ENCODE data around the gene MYOZ3. TPM values are rescaled to one million over a fixed set of nuclear protein-coding genes. Genes with fewer than 3 reads are reported as not detected.

The MYOZ3 gene
- total RNA-seq, 1 experiment from 2014 or later: not detected

GRCh38 chr5:150618163-150618562 lies 42.9 kb upstream of the MYOZ3 start:
- no peak overlapping the region for H3K27ac ChIP-seq (ENCODE audit: low read length)
- H2AFZ ChIP-seq (ENCODE audit: low read length): no peak overlapping the region
- H3K4me3 ChIP-seq (ENCODE audit: low read length): no peak overlapping the region
- no peaks in the 10 kb centered on the region for H4K20me1 ChIP-seq (ENCODE audit: low read length)
- H3K9ac ChIP-seq (ENCODE audit: low read length): no peak overlapping the region
- ChIA-PET CTCF (no interaction called here), POLR2A (ENCODE audit: unreplicated experiment) (no interaction called here)
- no peaks in the 10 kb centered on the region for H3K9me3 ChIP-seq (ENCODE audit: low read length)
- TF ChIP-seq EZH2 (IDR thresholded peaks at IDR 0.05; ENCODE audit: low read length, unreplicated experiment) (no peak), EZH2phosphoT487 (IDR thresholded peaks at IDR 0.05; ENCODE audit: borderline replicate concordance, low read length) (no peak)
- TF ChIP-seq, protein P1, sequence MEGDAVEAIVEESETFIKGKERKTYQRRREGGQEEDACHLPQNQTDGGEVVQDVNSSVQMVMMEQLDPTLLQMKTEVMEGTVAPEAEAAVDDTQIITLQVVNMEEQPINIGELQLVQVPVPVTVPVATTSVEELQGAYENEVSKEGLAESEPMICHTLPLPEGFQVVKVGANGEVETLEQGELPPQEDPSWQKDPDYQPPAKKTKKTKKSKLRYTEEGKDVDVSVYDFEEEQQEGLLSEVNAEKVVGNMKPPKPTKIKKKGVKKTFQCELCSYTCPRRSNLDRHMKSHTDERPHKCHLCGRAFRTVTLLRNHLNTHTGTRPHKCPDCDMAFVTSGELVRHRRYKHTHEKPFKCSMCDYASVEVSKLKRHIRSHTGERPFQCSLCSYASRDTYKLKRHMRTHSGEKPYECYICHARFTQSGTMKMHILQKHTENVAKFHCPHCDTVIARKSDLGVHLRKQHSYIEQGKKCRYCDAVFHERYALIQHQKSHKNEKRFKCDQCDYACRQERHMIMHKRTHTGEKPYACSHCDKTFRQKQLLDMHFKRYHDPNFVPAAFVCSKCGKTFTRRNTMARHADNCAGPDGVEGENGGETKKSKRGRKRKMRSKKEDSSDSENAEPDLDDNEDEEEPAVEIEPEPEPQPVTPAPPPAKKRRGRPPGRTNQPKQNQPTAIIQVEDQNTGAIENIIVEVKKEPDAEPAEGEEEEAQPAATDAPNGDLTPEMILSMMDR (conservative IDR thresholded peaks at IDR 0.05; ENCODE audit: low read depth, low read length): no peak
- intact Hi-C loops (cut with micrococcal nuclease): no loop called here
- no peaks in the 10 kb centered on the region for H3F3A ChIP-seq (ENCODE audit: low read length, unreplicated experiment)
- no TSS peak for BruUV-seq (replicated peaks)
- no peaks in the 10 kb centered on the region for H3K9me2 ChIP-seq (replicated peaks; ENCODE audit: low read length)
- H3K4me2 ChIP-seq (ENCODE audit: low read length): no peak overlapping the region
- peaks cover 11% of the 10 kb centered on the region; the same call in 1 of the 2 replicates for H3K27me3 ChIP-seq (ENCODE audit: low read length)
- ATAC-seq: no peak
- H3K4me1 ChIP-seq (ENCODE audit: insufficient read depth, low read length): no peaks in the 10 kb centered on the region
- DNase-seq: no peak
- H3K79me2 ChIP-seq (ENCODE audit: low read length): no peaks in the 10 kb centered on the region
- H3K36me3 ChIP-seq (ENCODE audit: low read depth, low read length): no peaks in the 10 kb centered on the region

GRCh38 chr5:150618588-150619281 lies 42.3 kb upstream of the MYOZ3 start:
- no peaks in the 10 kb centered on the region for H3K79me2 ChIP-seq (ENCODE audit: low read length)
- H4K20me1 ChIP-seq (ENCODE audit: low read length): no peaks in the 10 kb centered on the region
- BruUV-seq (replicated peaks): no TSS peak
- no peaks in the 10 kb centered on the region for H3K36me3 ChIP-seq (ENCODE audit: low read depth, low read length)
- H3K27me3 ChIP-seq (ENCODE audit: low read length): peaks cover 11% of the 10 kb centered on the region; the same call in 1 of the 2 replicates
- H3K9me2 ChIP-seq (replicated peaks; ENCODE audit: low read length): no peaks in the 10 kb centered on the region
- no peak overlapping the region for H3K9ac ChIP-seq (ENCODE audit: low read length)
- DNase-seq (no peak), ATAC-seq (no peak)
- POLR2A ChIA-PET (ENCODE audit: unreplicated experiment): no interaction called here
- H2AFZ ChIP-seq (ENCODE audit: low read length): no peak overlapping the region
- no peaks in the 10 kb centered on the region for H3K9me3 ChIP-seq (ENCODE audit: low read length)
- no peak overlapping the region for H3K4me3 ChIP-seq (ENCODE audit: low read length)
- no peak for TF ChIP-seq EZH2phosphoT487 (IDR thresholded peaks at IDR 0.05; ENCODE audit: borderline replicate concordance, low read length)
- TF ChIP-seq EZH2 (IDR thresholded peaks at IDR 0.05; ENCODE audit: low read length, unreplicated experiment): no peak
- TF ChIP-seq, protein P1 (conservative IDR thresholded peaks at IDR 0.05; ENCODE audit: low read depth, low read length): no peak
- no peaks in the 10 kb centered on the region for H3K4me1 ChIP-seq (ENCODE audit: insufficient read depth, low read length)
- H3K27ac ChIP-seq (ENCODE audit: low read length): no peak overlapping the region
- no peaks in the 10 kb centered on the region for H3F3A ChIP-seq (ENCODE audit: low read length, unreplicated experiment)
- CTCF ChIA-PET: no interaction called here
- no peak overlapping the region for H3K4me2 ChIP-seq (ENCODE audit: low read length)
- intact Hi-C loops (cut with micrococcal nuclease): no loop called here

Measured in PC-3 (cell line).